GM20431 (cell line): Measurements from ENCODE around the gene NCOA4.
"Not testable (repeated sequence)": the region's sequence is repeated elsewhere in the genome, so short reads cannot be mapped to it uniquely, and the experiment has no call there.

Source experiments
- in situ Hi-C: fragments of 300-500 bp; cut with MseI, MboI; formaldehyde crosslinking; loops from one replicate; pipeline ENCODE4 v1.15.0; 2020; ENCODE audit warnings: low sequenced_read_pairs; ENCODE audit not compliant: unreplicated experiment

NCOA4 gene

DNA sequence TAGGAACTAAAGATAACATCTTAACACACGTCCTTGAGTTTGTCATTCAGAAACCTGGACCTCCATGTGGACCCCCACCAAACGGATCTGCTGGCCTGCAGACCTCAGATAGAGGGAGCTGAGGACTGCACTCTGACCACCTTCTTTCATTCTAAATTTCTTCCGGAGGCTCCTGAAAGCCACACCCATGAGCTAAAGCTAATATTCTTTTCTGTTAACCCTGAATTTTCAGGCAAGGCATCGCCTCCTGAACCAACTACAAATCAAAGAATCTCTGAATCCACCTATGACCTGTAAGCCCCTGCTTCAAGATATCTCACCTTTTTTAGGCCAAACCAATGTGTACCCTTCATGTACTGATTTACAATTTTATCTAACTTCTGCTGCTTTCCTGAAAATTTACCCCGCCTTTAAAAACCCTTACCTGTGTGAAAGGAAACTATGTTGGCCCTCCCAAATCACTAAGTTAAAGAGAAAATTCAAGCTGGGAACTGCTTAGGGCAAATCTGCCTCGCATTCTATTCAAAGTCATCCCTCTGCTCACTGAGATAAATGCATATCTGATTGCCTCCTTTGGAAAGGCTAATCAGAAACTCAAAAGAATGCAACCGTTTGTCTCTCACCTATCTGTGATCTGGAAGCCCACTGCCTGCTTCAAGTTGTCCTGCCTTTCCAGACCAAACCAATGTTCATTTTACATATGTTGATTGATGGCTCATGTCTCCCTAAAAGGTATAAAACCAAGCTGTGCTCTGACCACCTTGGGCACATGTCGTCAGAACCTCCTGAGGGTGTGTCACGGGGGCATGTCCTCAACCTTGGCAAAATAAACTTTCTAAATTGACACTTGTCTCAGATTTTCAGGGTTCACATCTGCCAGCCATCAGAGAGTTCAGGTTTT, 23.4 kb upstream of the NCOA4 start:
- in situ Hi-C loops, result loop anchor here (25.0 kb wide), 1 partner anchor 484 kb away; no protein-coding TSS in a partner anchor

DNA sequence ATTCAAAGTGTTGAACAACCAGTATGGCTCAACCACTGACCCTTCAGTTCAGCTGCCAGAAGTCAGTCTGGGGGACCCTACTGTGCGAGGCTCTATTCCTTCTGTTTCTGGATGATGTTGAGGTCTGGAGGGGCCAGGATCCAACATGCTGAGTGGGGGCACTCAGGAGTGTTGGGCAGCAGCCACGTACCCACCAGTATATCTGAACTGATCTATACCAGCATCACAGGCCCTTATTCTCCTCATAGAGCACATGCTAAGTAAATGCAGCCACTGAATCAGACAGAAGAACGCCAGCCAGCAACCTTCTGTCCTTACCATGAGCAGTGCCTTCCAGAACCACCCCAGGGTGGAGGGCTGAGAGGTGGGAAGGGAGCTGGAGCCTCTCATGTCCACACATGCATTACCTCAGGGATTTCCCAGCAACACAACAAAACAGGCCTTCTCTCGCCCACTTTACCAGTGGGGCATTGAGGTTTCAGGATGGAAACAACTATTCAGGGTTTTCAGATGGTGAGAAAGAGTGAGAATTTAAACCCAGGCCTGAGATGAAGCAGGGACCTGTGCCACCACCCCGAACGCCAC, 22.5 kb upstream of the NCOA4 start:
- in situ Hi-C loops, result loop anchor here (25.0 kb wide), 1 partner anchor 484 kb away; no protein-coding TSS in a partner anchor

DNA sequence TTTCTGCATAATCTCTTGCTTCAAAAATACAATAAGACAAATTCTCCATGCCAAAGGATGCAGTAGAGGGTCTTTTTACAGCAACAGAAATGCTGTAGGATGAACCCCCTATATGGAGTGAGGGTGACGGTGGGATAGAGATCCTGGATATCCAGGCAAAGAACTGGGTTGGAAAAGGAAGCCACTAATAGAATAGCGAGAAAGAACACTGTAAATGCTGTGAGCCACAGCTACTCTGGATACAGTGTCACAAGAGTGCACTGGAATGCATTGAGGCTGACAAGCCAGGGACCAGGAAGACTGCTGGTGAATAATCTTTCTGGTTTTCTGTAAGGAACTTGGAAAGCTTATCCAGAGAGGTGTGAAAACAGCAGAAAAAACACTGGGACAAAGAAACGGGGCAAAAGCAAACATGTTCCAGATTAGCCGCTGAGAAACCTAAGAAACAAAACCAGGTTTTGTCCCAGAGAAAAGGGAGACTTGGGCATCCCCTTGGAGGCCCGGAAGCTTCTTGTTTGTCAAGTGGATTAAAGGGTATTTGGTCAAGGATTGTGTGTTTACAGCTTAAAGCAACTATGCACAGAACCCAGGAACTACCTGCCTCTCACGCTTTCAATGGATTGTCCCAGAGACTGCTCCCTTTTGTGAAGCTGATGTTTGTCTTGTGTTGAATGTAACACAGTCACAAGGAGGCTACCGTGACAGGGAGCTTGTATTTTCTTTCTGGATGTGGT, 21.8 kb upstream of the NCOA4 start:
- in situ Hi-C loops, result loop anchor here (25.0 kb wide), 1 partner anchor 485 kb away; no protein-coding TSS in a partner anchor

DNA sequence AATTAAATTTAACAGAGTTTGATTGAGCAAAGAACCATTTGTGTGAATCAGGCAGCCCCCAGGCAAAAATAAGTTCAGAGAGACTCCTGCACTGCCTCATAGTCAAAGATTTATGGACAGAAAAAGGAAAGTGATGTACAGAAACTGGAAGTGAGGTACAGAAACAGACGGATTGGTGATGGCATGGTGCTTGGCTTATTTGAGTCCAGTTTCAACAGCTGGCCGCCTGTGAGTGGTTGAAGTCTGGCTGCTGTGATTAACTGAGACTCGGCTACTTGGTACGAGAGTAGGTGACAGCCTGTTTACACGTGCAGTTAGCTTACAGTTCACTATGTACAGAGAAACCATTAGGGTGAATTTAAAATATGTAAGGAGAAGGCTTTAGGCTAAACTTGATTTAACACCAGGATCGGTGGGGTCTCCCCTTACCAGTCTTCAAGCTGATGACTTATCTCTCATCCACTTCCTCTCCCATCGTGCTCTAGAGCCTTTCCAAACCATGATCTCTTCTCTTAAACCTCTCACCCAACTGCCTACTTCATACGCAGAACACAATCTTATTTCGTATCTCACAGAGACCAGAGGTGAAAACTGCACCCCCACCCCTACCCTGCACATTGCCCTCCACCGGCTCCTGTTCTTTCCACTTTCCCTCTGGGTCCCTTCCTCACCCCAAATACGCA, 20.7 kb upstream of the NCOA4 start:
- in situ Hi-C loops, result loop anchor here (25.0 kb wide), 1 partner anchor 486 kb away; no protein-coding TSS in a partner anchor

DNA sequence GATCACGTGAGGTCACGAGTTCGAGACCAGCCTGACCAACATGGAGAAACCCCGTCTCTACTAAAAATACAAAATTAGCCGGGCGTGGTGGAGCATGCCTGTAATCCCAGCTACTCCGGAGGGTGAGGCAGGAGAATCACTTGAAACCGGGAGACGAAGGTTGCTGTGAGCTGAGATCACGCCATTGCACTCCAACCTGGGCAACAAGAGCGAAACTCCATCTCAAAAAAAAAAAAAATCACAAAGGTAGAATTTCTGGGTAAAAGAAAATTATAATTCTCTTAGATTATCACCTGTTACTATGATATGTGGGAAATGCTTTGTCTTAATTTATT, 19.0 kb upstream of the NCOA4 start:
- in situ Hi-C loops, result not testable (repeated sequence)

GRCh38 chr10:46048152-46048551, 17.7 kb upstream of the NCOA4 start:
- in situ Hi-C loops, result no loop called here

DNA sequence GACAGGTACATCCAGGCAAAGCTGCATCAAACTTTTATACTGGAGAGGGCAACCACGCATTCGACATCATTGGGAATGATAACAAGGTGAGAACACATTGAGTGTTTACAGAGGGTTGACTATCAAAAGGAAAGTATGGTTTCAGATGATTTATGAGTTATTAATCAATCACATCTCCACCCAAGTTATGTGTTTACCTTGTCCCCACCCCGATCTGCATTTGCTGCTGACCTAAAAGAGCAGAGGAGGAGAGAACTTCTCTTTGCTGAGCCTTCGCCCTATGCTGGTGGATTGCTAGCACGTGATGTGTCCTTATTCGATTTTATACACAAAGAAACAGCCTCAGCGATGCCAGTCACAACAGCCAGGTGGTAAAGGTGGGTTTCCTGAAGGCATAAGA, 15.8 kb upstream of the NCOA4 start, which contains the start of gene MSMB:
Gene MSMB (minus strand): TSS at position 9 of the 400 bp plus-strand sequence. CDS start 32 bp downstream, outside the sequence.
- in situ Hi-C loops, result no loop called here

GRCh38 chr10:46042527-46042926, 12.1 kb upstream of the NCOA4 start:
- in situ Hi-C loops, result no loop called here

- in situ Hi-C loops, result no loop called here
Measured at GRCh38 chr10:46040004-46040403, 9.6 kb upstream of the NCOA4 start.

- in situ Hi-C loops, result no loop called here
Measured at GRCh38 chr10:46037107-46037825, 6.8 kb upstream of the NCOA4 start.

DNA sequence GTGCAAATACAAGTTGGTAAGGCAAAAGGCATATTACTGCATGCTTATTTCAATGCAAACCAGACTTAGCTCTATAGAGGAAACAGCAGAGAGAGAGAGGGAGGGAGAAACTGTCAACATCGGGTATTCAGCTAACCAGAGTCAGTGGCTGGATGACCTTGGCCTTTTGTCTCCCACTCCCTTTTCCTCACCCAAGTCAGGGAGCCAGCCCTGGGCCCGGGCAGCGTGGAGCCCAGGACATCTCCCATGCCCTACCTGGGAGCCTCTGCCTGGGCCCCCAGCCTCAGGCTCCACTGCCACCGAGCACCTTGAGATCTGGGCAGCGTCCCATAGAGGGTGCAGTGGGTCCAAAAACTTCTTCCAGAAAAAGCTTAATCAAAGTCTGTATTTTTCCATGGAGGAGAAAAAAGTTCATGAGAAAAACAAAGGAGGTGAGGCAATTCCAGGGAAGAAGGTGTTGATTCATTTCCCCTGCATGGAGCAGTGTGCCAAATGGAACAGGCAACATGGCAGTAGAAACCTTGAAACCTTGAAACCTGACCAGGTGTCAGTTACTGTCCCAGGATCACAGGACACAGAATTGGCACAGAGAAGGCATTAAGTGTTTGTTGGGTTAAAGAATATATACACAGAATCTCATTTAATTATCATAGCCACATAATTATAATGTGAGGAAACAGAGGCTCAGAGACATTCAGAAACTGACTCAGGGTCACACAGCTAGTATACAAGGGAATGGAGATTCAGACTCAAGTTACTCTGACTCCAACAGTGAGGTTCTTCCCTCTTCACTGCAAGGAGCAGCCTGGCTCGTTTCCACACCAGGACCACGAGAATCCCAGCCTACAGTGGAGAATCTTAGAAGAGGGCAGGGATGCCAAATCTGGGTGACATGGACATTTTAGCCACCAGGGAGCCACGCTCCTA, 5.8 kb upstream of the NCOA4 start:
- in situ Hi-C loops, result no loop called here

DNA sequence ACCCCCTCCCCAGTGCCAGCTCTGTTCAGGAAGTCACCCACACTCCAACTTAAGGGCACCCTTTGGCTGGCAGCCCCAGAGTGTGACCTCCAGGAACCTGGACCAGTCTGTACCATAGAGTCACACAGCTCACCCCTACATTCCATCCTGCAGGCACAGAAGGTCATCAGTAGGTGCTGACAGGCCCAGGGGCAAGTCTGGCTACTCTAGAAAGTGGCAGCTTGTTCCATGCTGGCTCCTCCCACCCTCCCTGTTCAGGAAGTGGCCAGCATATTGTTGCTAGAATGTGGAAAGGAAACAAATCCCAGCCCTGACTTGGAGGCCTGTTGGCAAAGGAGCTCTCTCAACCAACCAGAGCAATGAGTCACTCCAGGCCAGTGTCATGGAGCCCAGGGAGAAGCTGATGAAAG, 3.2 kb upstream of the NCOA4 start:
- in situ Hi-C loops, result no loop called here

DNA sequence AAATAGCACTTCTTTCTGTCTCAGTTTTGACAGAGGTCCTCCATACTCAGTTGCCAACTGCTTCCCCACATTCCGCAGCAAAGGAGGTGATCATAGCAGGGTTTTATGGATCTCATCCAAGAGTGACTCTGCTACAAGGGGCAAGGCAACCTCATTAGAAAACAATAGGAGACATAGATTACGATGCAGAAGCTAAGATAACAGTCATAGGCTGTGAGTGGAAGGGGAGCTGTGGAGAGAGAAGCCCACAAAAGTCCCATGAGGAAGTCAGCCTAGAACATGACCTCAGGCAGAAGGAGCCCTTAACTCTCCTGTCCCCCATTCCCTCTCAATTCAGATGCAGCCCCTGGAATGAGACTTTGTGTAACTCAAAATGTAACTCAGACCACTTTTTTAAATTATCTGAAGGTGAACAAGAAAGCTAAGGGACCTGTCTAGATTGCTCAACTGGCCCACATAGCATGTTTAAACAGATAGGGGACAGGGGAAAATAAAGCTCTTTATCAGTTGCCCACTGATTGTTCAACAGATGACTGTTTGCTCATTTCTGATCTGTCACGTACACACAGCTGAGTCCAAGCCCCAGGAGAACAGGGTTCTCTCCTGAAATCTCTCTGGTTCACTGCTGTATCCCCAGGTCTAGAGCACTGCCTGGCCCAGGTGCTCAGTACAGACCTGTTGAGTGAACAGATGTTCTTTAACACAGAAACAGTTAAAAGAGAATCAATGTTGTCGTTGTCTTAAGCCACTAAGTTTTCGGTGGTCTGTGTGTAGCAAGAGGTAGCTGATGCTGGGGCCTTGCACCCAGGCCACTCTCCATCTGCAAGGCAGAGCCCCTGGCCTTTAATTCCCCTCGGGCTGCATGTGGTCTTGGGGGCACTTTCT, 1.5 kb upstream of the NCOA4 start:
- in situ Hi-C loops, result no loop called here

- in situ Hi-C loops, result no loop called here
Measured at GRCh38 chr10:46029461-46030030, 877 bp downstream of the NCOA4 start.

DNA sequence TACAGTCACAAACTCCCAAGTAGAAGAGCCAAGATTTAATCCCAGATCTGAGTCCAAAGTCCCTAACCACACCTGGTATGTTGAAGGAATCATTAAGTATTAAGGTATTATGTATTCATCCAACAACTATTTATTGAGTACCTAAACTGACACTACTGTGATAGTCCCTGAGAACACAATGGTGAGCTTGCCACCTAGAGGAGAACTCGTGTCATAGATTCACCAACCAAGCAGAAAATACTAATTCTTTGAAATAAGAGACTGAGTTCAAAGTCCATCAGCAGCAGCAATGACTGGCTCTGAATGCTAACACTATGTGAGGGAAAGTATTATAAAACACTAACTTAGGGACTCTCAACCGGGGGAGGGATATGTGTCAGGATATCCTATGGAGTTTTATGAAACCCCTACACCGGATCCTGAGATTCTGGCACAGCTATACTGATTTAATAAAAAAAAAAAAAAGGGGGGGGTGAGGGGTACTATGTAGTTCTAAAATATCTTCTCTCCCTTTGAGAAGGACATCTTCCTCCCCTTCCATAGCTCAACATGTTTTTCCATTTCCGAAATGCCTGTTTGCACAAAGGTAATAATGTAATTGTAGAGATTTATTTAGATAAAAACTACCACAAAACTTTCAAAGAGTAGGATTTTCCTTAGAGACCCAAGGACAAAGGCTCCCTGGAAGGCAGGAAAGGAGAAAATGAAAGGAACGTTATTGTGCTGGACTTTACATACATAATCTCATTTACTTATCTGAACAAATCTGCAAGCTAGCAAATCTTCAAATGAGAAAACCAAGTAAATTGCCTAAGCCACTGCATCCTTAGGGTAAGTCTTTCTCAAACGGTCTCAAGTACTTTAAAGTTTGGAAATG, 1.6 kb downstream of the NCOA4 start:
- in situ Hi-C loops, result no loop called here

DNA sequence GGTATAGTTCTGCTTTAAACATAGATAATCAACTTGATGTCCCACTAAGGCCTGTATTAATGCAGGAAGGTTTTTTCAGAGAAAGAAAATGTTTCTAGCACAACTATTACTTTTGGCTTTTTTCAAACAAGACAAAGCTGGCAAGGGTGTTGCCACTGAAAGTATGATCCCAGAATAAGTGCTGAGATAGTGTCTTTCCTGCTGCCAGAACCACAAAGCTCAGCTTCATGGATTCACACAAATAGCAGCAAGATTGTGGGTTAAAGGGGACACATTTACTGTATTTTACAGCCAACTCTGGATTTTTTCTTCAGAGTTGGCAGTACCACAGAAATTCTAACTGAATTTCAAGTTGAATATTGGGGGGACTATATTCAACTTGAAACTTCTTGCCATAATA, 4.3 kb downstream of the NCOA4 start:
- in situ Hi-C loops, result no loop called here
